Endothelial cell of umbilical vein (primary cell): ENCODE measurements around the gene ATP1B2. TPM values are rescaled to one million over a fixed set of nuclear protein-coding genes. Genes with fewer than 3 reads are reported as not detected.

Source experiments
- BruUV-seq: library from RNA; stranded (reverse); fragments of 400-500 nt; replicated peaks from 2 replicates; lab custom pipeline; 2021; lab: Mats Ljungman, UMichigan
- CTCF ChIA-PET: fragments of 300-600, 350-600 bp; sonication (Branson Sonifier 250); formaldehyde crosslinking; loops from one replicate; lab custom pipeline; 2021; ENCODE audit warnings: antibody characterized with exemption, inconsistent platforms; lab: Charles Lee
- POLR2A ChIA-PET: fragments of 300-600, 350-600 bp; sonication (Branson Sonifier 250); formaldehyde crosslinking; loops from one replicate; lab custom pipeline; 2021; ENCODE audit warnings: antibody characterized with exemption, inconsistent platforms; lab: Charles Lee
- DNase-seq: peaks from one replicate; pipeline ENCODE4 v3.0.0-alpha.2; 2011; ENCODE audit warnings: low read depth, low spot score
- FAIRE-seq: peaks from 2 replicates; lab custom pipeline; 2011; peaks lifted over from hg19 to GRCh38; lab: Jason Lieb, UNC
- H2AFZ ChIP-seq: 2 replicates; pipeline ENCODE4 v1.6.0; 2012; ENCODE audit warnings: low read depth, low read length, control low read depth, inconsistent platforms
- H3K27ac ChIP-seq: 2 replicates; pipeline ENCODE4 v1.5.1; 2011; ENCODE audit warnings: low read depth, mild to moderate bottlenecking, control low read depth, low read length, moderate library complexity; ENCODE audit not compliant: insufficient read depth
- H3K27me3 ChIP-seq, 2 experiments: 2 replicates each; pipeline versions ENCODE4 v1.6.0 to v1.6.1; 2011; ENCODE audit warnings: low read length in 2 of 2, mixed read lengths in 1 of 2; ENCODE audit not compliant: control insufficient read depth in 2 of 2, insufficient read depth in 2 of 2
- H3K36me3 ChIP-seq, 2 experiments: 2 replicates in 1 of 2; 3 replicates in 1 of 2; pipeline ENCODE4 v1.5.1; 2011; ENCODE audit warnings: low read length in 2 of 2, mild to moderate bottlenecking in 1 of 2, moderate library complexity in 1 of 2; ENCODE audit not compliant: control insufficient read depth in 2 of 2, insufficient read depth in 2 of 2; ENCODE audit errors: extremely low read depth in 1 of 2
- H3K4me1 ChIP-seq: 3 replicates; pipeline ENCODE4 v1.5.1; 2011; ENCODE audit warnings: mild to moderate bottlenecking, low read length; ENCODE audit not compliant: control insufficient read depth, insufficient read depth; ENCODE audit errors: extremely low read depth
- H3K4me2 ChIP-seq: 2 replicates; pipeline ENCODE4 v1.6.1; 2011; ENCODE audit warnings: low read length, control low read depth, mixed read lengths; ENCODE audit not compliant: insufficient read depth
- H3K4me3 ChIP-seq, 3 experiments: fragments of 200-600 bp in 1 of 3; sonication (generic), shearing (Covaris generic) in 1 of 3; replicated peaks in 1 of 3; 2 replicates each; pipeline ENCODE4 v1.5.1; 2011 to 2016; ENCODE audit warnings: control low read depth in 3 of 3, low read length in 3 of 3, mild to moderate bottlenecking in 2 of 3, inconsistent platforms in 1 of 3, low read depth in 1 of 3, moderate library complexity in 1 of 3; ENCODE audit not compliant: insufficient read depth in 1 of 3
- H3K79me2 ChIP-seq: 2 replicates; pipeline ENCODE4 v1.6.0; 2012; ENCODE audit warnings: low read length, inconsistent platforms; ENCODE audit not compliant: control insufficient read depth, insufficient read depth
- H3K9ac ChIP-seq: replicated peaks from 2 replicates; pipeline ENCODE3; 2011; ENCODE audit warnings: low read length, control low read depth; ENCODE audit not compliant: insufficient read depth; ENCODE audit errors: extremely low read depth
- H3K9me1 ChIP-seq: replicated peaks from 3 replicates; pipeline ENCODE4 v1.6.0; 2011; ENCODE audit warnings: mild to moderate bottlenecking, low read length; ENCODE audit not compliant: control insufficient read depth, insufficient read depth; ENCODE audit errors: extremely low read depth
- H3K9me3 ChIP-seq: replicated peaks from 2 replicates; pipeline ENCODE4 v1.5.1; 2012; ENCODE audit warnings: low read length, inconsistent platforms; ENCODE audit not compliant: control insufficient read depth, insufficient read depth
- H4K20me1 ChIP-seq: replicated peaks from 2 replicates; pipeline ENCODE3; 2011; ENCODE audit warnings: mild to moderate bottlenecking, low read length; ENCODE audit not compliant: control insufficient read depth, insufficient read depth; ENCODE audit errors: extremely low read depth
- FOS ChIP-seq: IDR thresholded peaks from 2 replicates; pipeline ENCODE4 v1.6.1; 2011; ENCODE audit warnings: mild to moderate bottlenecking, low read length, moderate library complexity, borderline replicate concordance; ENCODE audit not compliant: insufficient read depth
- GATA2 ChIP-seq: IDR thresholded peaks from 2 replicates; pipeline ENCODE4 v1.7.0; 2011; ENCODE audit warnings: low read depth, mild to moderate bottlenecking, moderate library complexity, mixed read lengths, low read length; ENCODE audit not compliant: insufficient read length, insufficient read depth
- JUN ChIP-seq: IDR thresholded peaks from 2 replicates; pipeline ENCODE4 v1.6.1; 2011; ENCODE audit warnings: borderline replicate concordance, low read depth; ENCODE audit not compliant: insufficient read length, insufficient read depth
- MYC ChIP-seq: IDR thresholded peaks from one replicate; pipeline ENCODE4 v1.6.1; 2011; ENCODE audit warnings: mild to moderate bottlenecking, low read depth, low read length
- POLR2A ChIP-seq: IDR thresholded peaks from 2 replicates; pipeline ENCODE4 v1.6.1; 2012; ENCODE audit warnings: low read depth, mild to moderate bottlenecking, control low read depth, low read length
- POLR2AphosphoS5 ChIP-seq: IDR thresholded peaks from 2 replicates; pipeline ENCODE4 v1.6.1; 2012; ENCODE audit warnings: low read depth, mild to moderate bottlenecking, control low read depth, low read length, moderate library complexity; ENCODE audit not compliant: insufficient read depth
- dilution Hi-C: fragments of 300-500 bp; cut with MboI; formaldehyde crosslinking; loops from one replicate; pipeline ENCODE4 v1.15.0; 2019; ENCODE audit warnings: low sequenced_read_pairs; ENCODE audit not compliant: extremely low pct_ligation_motif_present
- intact Hi-C: fragments of 100-400 bp; cut with micrococcal nuclease; formaldehyde crosslinking; loops from one replicate; pipeline ENCODE4 v1.10.0; 2022
- polyA plus RNA-seq, 4 experiments: library from polyadenylated mRNA; depleted of rRNA in 3 of 4; stranded (reverse) in 3 of 4; unstranded in 1 of 4; fragments of >200 nt; gene quantifications; 2 replicates each; pipeline versions ENCODE4 v1.2.1 to v1.2.3, GENCODE V29; 2011 to 2012; ENCODE audit warnings: missing spikeins in 1 of 4
- total RNA-seq: library from RNA; stranded (reverse); gene quantifications from 2 replicates; pipeline ENCODE4 v1.2.3, GENCODE V29; 2021
- TF ChIP-seq, protein P1 (sequence below): IDR thresholded peaks from 2 replicates; pipeline ENCODE4 v1.6.1; 2011; ENCODE audit not compliant: insufficient read depth, insufficient read length

ATP1B2 gene
- total and polyA plus RNA-seq, 2 donors (not counting 3 experiments of a cell fraction or from before 2014, with no cell fraction given) = 0.06 TPM; not detected in 1

GRCh38 chr17:7655541-7655840, 4.8 kb downstream of the ATP1B2 start:
- no TSS peak for BruUV-seq

GRCh38 chr17:7656958-7657609, 6.4 kb downstream of the ATP1B2 start:
- intact Hi-C loops = no loop called here
- TF ChIP-seq JUN (no peak), POLR2AphosphoS5 (no peak), GATA2 (no peak), FOS (no peak)
- TF ChIP-seq, protein P1, sequence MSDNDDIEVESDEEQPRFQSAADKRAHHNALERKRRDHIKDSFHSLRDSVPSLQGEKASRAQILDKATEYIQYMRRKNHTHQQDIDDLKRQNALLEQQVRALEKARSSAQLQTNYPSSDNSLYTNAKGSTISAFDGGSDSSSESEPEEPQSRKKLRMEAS = no peak
- DNase-seq = no peak
- Histone ChIP-seq H4K20me1 (no peaks in the 10 kb centered on the region), H3K4me3 (no peak overlapping the region), H3K9me1 (no peaks in the 10 kb centered on the region), H3K36me3 (no peaks in the 10 kb centered on the region), H3K27ac (no peak overlapping the region), H3K27me3 (peaks cover 18 to 24% of the 10 kb centered on the region in 2 experiments), H3K4me2 (no peak overlapping the region), H3K9me3 (no peaks in the 10 kb centered on the region), H3K4me1 (no peaks in the 10 kb centered on the region), H2AFZ (no peak overlapping the region), H3K79me2 (no peaks in the 10 kb centered on the region), H3K9ac (no peak overlapping the region)
- no peak for FAIRE-seq
- CTCF ChIA-PET = interaction anchor here (0.5 to 2.6 kb wide), 4 partner anchors 24 to 524 kb away, joined by 3 to 11 read pairs (median 4); partner anchors contain the start of genes TP53 and WRAP53
- POLR2A ChIA-PET = interaction anchor here (0.7 kb wide), 1 partner anchor 55 kb away, joined by 5 read pairs; no protein-coding TSS in a partner anchor
- dilution Hi-C loops = no loop called here
- BruUV-seq = no TSS peak

More at GRCh38 chr17:7655541-7655840, 4.8 kb downstream of the ATP1B2 start:
- ChIA-PET POLR2A (no interaction called here), CTCF (no interaction called here)
- no peak overlapping the region for H3K27ac ChIP-seq
- no peak overlapping the region for H3K9ac ChIP-seq
- dilution Hi-C loops (no loop called here), intact Hi-C loops (no loop called here)
- H3K27me3 ChIP-seq = peaks cover 24 to 38% of the 10 kb centered on the region in 2 experiments
- no peaks in the 10 kb centered on the region for H3K4me1 ChIP-seq
- no peak for FAIRE-seq
- H3K4me2 ChIP-seq = no peak overlapping the region
- H3K9me3 ChIP-seq = no peaks in the 10 kb centered on the region
- H2AFZ ChIP-seq = no peak overlapping the region
- no peaks in the 10 kb centered on the region for H3K36me3 ChIP-seq
- H4K20me1 ChIP-seq = no peaks in the 10 kb centered on the region
- H3K79me2 ChIP-seq = no peaks in the 10 kb centered on the region
- no peak for DNase-seq
- H3K4me3 ChIP-seq = no peak overlapping the region
- H3K9me1 ChIP-seq = no peaks in the 10 kb centered on the region
- TF ChIP-seq FOS = no peak
- no peak for TF ChIP-seq POLR2AphosphoS5
- TF ChIP-seq POLR2A = no peak
- TF ChIP-seq MYC = no peak
- TF ChIP-seq, protein P1 = no peak
- no peak for TF ChIP-seq JUN
